GM12874 (cell line): Measurements from ENCODE around the gene PPM1L.

ENCODE experiments used
- CTCF ChIP-seq: IDR thresholded peaks from 2 replicates; pipeline ENCODE4 v1.5.1; 2011; ENCODE audit warnings: low read depth, mild to moderate bottlenecking, control low read depth, low read length, moderate library complexity; ENCODE audit not compliant: insufficient read depth

Gene PPM1L

DNA sequence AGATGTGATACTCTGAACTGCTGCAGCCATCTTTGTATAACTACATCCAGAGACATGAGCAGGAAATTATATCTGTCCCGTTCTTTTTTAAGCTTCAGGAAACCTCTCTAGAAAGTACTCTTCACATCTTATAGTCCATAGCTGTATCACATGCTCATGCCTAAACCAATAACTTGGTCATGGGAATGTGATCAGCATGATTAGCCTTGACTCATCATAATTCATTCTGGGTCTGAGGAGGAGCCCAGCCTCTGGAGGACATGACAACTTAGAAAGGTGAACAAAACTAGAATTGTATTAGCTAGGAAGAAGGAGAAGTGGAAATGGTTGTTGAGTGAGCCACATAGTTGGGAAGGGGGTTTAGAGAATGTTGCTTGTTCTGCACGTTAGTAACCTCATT lies 12.9 kb downstream of the PPM1L start:
- no peak for TF ChIP-seq CTCF

GRCh38 chr3:160771811-160772459 lies 15.9 kb downstream of the PPM1L start:
- no peak for TF ChIP-seq CTCF

DNA sequence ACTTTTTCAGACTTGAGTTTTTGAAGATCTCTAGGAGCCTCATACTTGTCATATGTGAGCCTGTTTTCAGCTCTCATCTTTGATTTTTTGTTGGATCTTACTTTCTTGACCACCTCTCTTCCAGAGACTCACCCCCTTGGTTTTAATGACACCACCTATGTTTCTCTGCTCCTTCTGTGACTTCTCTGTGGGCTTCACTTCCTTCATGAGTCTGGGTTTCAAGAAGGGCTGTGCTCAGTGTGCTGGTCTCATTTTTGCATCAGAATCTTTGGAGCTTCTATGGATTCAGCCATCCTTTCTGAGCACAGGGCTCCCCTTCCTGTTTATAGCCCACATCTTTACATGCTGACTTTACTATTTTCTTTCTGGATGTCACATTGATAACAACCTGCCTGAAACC lies 17.7 kb downstream of the PPM1L start:
- TF ChIP-seq CTCF, result no peak

DNA sequence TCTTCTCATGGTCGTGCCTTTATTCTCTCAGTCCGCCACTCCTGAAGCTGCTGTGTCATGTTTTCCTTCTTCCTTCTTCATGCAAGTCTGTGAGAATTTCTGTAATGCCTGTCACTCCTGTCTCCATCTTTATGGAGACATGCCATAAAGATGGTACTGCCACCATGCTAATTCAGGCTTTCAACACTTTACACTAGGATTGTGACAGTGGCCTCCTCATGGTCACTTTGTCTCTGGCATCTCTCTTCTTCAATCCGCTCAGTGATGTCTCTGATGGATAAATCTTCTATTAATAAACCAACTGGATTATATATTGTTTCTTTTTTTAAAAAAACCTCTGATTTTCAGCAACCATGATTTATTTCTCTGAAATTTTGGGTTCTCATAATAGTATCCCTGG lies 18.1 kb downstream of the PPM1L start:
- no peak for TF ChIP-seq CTCF

- TF ChIP-seq CTCF, result no peak
These were observed 22.4 kb downstream of the PPM1L start for GRCh38 chr3:160778480-160778879.

DNA sequence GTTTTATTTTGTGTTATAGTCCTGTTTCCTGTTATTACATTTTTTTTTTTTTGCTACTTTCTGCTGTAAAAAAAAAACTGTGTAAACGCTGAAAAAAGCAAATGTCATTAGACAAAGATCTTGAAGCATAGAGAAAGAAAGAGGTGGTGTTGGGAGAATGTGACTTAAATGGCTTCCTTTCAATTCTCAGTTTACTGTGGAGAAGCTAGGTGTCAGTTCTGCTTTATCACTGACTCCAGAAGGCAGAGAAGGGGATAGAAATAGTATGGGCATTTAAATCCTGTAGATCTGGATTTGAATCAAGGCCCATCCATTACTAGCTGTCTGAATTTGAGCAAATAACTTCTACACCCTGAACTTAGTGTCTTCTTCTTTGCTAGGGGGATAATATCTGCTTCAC lies 23.0 kb downstream of the PPM1L start:
- no peak for TF ChIP-seq CTCF

GRCh38 chr3:160780245-160780644 lies 24.2 kb downstream of the PPM1L start:
- TF ChIP-seq CTCF, result no peak
